Activated CD4-positive, alpha-beta T cell treated with anti-CD3 and anti-CD28 coated beads, Interleukin-2, amount 50 U/mL, for 48 hours (primary cell): ENCODE data around the gene PRKN.
A peak's percentile ranks its signal among the peaks of the same experiment; 100 is the strongest.

Source experiments
- DNase-seq, 2 experiments: peaks; one replicate each; pipeline ENCODE4 v3.0.0-alpha.2; 2020

The PRKN gene

DNA sequence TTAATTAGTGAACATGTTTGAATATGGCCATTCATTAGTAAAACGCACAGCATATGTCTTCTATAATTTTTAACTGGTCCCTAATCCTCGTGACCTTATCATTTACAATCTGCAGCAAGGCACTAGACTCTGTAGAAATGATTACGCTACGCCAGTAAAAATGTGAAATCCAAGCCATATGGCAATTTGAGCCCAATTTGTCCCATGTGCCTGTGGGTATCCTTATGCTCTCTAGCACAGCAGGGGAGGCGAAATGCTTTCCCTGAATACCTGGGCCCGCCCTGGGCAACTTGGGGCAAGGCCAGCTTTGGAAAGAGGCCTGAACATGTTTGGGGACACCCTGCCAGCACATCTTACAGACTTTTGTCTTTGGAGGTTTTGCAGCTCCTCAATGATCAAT lies 1331.0 kb downstream of the PRKN start:
- DNase-seq = no peak

DNA sequence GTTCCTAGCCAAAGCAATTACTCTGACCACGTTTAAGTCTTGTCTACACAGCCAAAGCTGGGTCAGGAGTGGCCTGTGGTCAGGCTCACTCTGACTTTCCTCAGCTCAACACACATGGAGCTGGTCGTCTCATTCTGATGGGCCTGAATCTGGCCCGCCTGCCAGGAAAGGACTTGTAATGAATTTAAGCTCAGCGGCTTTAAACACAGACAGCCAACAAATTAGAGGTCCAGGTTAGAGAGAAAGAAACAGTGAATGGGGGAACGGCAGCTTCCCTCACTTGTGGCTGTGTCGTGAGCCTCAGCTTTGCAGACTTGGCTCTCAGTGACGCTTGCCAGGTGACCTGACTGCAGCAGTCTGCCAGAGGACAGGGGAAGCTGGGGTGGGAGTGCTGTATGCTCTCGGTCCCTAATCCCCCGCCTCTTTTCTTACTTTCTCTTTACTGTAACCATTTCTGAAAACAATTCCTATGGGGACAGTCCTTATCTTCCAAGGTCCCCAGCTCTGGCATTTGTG lies 1331.8 kb downstream of the PRKN start:
- no peak for DNase-seq

DNA sequence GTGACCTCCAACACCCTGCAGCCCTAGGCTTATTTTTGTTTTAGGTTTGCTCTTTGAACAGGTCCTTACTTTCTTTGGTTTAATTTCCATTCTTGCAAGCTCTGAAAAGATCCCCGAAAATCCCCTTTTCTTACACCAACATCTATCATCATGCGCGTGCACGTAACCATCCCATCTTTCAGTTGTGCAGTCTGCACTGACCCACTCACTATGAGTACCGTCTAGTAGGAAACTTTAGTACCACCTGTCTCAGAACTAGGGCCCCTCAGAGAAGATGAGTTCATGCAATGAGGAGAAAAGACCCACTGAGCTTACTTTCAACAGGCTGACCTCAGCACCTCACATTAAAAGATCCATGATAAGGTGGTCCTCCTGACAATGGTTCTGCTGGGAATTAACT lies 1333.1 kb downstream of the PRKN start:
- peak in 1 of 2 experiments; percentile 11 for DNase-seq

DNA sequence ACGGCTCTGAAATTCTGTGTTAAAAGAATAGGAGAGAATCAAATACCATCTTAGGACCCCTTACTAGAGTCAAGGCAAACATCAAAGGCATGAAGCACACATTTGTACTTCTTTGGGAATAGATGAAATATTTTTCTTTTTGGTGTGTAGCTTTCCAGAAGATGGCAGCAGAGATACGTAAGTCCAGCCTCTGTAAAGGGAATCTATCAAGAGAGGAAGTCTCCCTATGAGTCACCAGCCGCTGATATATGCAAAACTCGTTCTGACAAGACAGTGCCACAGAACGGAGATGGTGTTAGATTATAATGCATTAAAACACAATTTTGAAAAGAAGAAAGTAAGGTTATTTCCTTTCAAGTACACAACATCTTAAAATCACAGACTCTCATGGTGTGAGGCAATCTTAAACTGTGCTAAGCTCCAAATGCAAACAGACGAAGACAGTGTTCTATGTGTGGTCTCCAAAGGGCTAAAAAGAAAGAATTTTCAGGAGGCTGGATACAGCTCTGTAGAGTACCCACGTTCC lies 1333.7 kb downstream of the PRKN start:
- DNase-seq = peak; percentile 29 to 56

DNA sequence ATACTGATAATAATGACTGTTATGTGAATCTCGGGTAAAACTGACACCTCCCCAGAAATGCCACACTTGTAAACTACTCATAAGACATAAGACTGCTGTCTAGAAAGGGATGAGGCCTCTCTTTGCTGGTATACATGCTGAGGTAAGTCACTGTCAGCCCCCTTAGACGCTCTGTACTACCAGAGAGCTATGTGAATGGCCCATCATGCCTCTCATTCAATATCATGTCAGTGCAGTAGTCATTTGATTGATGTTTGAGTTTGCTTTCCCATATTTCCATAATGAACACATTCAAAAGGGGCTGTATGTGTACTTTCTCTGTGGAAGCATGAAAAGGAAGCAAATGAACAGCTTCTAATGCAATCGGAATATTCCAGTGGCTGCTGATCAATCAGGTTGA lies 1334.3 kb downstream of the PRKN start:
- DNase-seq = no peak

DNA sequence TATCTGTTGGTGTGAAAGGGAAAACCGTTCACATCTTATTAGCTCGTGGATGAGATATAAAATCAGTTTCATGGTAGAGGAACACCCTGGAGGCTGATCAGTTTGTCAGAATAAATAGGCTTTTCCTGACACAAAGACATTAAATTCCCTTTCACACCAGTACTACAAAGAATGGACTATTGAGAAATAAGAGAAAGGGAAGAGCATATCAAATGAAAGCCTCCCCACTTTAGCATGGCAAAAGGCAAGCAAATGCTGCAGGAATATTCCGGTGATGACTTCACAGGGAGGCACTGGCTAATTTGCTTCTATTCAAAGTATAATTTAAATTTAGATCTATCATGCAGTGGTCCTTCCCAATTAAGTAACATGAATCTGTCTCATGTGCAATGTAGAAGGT lies 1337.8 kb downstream of the PRKN start:
- no peak for DNase-seq

DNA sequence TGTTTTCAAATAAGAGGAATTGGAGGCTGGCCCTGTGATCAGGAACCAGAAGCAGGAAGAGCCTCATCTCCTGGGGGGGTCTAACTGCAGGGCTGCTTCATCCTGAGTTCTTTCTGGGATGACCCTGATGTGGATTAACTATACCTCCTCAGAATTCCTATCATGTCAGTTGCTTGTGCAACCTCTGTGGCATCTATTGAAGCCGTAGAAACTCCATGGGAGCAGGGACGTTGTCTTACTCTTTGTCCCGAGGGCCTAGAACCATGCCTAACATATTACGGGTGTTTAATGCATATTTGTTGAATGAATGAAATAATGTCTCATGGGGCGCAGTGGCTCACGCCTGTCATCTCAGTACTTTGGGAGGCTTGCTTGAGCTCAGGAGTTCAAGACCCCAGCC lies 1343.6 kb downstream of the PRKN start:
- DNase-seq = no peak

DNA sequence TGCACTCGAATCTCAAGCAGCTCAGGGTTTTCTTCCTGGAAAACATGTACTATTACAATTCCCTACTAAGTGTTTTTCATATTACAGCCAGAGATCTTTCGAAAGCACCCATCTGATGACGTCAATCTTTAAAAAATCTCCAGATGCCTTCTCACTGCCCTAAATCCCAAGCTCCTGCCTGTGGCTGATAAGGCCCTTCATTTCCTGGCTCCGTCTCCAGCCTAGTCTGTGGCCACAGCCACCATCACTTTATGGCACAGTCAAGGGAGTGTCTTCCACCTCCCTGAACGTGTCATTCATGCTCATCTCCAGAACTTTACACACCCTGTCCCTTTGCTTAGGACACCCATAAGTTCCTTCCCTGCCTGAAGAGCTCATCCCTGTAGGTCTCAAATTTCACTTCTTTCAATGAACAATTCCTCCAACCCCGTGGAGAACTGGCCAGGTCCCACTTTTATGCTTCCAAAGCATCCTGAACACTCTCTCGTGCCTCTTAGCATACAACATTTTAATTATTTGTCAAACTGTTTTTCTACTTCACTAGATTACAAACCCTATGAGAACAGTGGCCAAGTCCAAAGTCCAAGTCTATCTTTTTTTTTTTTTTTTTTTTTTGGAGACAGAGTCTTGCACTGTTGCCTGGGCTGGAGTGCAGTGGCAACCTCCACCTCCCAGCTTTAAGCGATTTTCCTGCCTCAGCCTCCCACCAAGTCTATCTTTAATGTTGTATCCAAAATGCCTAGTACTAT lies 1347.6 kb downstream of the PRKN start:
- DNase-seq = no peak

DNA sequence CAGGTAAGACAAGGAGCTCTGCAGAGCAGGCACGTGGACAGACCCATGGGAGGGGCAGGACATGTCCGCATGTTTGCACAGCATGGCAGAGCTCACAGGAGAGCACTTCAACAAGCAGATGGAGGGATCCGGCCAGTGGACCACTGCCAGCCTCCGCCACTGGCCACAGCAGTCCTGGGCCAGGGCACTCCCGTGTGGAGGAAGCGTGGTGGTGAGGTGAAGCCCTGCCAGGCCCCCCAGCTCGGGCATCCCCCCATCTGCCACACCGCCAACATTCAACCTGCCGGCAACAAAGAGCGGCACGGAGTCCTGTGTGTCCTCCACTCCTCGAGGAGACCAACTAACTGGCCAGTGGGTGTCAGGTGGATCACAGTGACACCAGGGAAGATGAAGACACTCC lies 1349.5 kb downstream of the PRKN start:
- no peak for DNase-seq

DNA sequence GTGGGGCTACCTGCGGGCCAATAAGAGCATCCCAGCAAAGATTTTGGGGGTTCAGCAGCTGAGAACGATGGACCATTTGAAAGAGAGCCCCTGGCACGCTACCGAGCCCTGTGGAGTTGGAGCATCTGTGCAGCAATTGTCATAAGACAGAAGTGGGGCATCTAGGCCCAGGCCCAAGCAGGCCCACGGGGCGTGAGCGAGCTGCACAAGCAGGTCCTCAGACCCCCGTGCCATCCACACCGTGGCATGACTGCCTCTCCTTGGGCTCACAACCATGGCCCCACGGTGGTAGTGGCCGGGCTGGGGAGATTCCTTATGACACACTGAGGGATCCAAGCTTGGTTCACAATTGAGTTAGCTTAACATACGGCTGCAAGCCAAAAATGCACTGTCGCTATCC lies 1350.5 kb downstream of the PRKN start:
- DNase-seq = no peak

DNA sequence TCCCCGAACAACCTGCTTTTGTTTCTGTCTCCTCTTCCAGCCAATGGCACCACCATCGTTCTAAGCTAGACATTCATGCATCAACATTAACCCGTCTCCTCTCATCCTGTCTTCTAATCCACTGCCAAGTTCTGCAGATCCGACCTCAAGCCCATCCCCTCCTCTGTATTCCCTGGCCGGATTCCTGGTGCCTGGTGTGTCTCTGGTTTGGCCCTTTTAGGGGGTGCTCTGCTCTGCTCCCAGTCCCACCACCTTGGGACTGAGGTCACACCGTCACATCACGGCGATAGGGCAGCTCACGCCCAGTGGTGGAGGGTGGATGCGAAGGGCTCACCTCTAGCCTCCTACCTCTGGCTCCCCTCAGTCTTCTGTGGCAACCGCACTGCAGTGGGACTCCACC lies 1351.2 kb downstream of the PRKN start:
- no peak for DNase-seq

DNA sequence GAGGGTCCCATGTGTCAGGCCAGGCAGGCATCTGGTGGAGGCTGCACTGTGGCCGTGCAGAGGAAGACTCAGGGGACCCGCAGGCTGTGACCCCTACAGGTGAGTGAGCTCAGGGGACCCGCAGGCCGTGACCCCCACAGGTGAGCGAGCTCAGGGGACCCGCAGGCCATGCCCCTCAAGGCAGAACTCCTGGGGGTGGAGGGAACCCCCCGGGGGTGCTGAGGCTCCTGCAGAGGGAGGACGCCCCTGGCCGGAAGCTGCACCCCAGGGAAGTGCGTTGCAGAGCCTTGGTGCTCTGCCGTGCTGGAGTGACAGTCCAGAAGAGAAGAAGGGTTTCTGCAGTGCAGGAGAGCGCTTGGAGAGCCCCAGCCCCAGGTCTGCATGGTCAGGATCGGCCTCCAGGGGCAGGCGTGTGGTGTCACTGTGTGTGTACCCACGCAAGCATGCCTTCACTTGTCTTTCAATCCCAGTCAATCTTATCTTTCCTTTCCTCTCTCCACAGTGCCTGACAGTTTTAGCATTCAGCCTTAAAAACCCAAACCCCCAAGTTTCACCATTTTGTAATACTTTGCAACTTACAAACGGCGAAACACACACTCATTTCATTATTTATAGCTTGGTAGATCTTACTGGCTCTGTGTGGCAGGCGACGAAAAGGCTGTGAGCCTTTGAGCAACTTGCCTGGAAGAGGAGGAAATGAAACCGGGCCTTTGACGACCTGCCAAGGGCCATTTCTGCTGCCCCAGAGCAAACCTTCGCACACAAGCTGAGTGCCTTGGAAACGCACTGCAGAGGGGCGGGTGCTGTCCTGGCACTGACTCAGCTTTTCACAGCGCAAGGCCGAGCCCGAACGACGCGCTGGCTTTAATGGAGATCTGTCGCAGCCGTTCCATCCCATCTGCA lies 1352.3 kb downstream of the PRKN start:
- no peak for DNase-seq

DNA sequence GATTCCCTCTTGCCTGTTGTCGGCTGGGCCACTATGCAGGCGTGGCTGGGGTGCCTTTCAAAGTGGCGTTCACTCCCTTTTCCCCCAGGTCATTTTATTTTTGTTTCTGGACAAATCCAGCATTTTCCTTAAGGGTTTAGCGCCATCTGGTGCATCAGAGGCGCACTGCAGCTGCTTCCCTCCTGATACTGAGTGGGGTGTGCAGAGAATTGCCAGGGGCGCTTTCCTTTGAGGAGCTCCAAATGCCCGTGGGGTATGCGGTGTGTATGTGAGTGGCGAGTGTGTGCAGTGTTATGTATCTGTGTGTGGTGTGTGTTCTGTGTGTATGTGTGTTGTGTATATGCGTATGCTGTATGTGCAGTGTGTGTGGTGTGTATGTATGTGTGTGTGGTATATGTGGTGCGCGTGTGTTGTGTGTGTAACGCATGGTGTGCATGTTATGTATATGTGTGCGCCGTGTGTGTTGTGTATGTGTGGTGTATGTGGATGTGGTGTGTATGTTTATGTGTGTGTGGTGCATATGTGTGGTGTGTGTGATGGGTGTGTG lies 1353.6 kb downstream of the PRKN start:
- peak; percentile 79 to 80 for DNase-seq

DNA sequence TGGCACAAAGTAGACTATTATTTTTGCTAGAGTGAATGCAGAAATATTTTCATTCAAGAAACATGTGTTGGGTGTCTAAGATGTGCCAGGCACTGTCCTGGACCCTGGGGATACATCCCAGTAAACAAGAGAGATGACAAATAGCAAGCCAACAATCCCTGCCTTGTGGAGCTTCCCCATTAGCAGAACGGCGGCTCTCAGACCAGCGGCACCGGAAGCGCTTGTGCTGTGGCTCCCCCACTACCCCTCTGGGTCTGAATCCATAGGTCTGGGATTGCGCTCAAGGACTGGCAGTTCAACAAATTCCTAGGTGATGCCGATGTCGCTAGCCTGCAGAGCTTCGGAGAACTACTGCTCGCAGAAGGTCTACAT lies 1355.2 kb downstream of the PRKN start:
- no peak for DNase-seq

DNA sequence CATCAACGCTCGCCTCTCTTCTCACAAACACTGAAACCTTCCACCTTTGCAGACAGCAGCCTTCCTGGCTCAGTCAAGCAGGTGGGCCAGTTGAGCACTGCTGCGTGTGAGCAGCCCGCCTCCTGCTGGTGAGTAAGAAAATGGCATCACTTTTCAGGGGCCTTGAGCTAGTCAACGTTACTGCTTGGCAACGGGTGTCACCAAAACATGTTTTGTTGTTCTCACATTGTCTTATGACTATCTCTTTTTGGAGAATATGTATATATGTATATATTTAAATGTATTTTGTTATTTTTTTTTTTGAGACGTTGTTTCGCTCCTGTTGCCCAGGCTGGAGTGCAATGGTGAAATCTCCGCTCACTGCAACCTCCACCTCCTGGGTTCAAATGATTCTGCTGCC lies 1356.7 kb downstream of the PRKN start:
- DNase-seq = peak; percentile 56 to 66

DNA sequence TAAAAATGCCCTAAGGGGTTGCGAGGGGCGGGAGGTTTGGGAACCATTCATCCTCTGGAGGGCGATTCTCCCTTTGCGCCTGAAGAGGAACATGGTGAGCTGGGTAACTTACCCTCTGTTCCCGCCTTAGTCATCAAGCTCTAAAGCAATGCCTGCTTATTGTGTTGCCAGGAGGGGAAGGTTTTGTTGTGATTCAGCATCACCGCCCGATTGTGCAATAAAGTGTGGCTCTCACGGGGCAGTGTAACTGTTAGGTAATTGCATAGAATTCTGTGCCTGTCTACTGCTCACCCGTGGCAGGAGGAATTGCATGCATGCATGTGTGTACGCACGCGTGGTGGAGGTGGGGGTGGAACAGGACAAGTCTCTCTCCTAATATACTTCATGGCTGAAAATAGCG lies 1358.2 kb downstream of the PRKN start:
- DNase-seq = no peak

DNA sequence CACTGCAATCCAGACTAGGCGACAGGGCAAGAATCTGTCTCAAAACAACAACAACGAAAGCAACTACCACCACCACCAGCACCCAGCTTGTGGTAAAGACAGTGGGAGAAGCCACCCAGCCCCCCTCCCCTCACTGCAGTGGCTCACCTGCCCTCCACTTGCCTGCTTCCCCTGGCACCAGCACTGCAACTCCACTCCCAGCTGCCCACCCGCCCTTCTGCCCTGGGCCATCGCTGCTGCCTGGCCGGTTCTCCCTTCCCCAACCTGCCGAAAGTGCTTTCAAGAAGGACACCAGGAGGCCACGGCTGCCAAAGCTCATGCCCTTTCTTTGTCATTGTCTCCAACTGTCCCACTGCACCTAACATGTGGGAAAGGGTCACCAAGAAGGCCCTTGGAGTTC lies 1359.1 kb downstream of the PRKN start:
- no peak for DNase-seq

DNA sequence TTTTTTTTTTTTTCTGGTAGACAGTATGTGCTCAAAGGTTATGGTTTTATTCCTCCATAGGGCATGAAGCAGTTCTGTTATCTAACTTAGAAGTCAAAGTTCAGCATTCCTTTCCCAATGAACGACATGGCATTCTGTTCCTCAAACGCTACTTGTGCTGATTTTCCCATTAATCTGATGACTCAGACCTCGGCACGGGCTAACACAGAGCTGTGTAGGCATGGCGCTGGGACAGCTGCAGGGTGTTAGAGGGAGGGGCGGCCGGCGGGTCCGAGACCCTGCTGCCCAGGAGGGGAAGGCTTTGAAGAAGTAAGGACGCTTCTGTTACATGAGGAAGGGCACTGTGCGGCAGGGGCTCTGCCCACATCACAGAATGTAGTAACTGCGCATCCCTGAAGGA lies 1360.1 kb downstream of the PRKN start:
- DNase-seq = no peak

DNA sequence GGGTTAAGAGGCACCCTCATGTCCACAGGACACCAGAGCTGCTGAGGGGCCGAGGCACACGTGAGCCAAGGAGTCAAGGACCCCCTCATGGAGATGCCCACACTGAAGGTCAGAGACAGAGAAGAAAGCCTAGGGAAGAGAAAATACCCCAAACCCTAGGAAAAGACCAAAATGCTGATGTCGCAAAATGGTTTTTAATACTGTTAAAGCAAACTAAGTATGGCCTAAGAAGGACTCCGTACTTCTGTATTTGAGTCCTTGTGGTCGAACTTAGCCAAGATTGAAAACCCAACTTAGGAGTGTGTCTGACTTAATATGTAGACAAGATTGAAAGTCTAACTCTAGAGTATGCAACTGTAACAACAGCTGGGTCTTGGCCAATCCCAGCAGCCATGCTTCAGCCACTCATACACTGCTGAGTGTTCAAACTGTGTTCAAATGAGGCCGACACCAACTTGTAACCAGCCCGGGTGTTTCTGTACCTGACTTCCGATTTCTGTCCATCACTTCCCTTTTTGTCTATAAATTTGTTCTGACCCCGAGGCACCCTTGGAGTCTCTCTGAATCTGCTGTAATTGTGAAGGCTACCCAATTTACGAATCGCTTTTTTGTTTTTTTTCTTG lies 1361.2 kb downstream of the PRKN start:
- DNase-seq = no peak

DNA sequence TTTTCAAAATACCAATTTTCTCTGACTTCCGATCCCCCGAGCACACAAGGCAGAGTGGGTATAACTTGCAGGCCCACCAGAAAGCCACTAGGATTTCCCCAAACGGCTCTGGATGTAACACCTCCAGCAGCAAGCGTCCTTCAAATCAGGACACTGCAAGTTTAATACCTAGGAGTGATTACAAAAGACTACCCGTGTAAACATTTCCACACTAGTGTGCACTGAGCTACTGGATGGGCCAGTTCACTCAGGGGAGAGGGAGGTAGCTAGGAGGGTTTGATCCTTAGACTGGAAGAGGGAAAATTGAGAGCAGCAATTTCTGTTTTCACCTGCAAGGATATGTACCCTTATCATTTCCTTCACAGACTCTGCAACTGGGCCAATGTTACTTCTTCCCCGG lies 1361.9 kb downstream of the PRKN start:
- DNase-seq = no peak

DNA sequence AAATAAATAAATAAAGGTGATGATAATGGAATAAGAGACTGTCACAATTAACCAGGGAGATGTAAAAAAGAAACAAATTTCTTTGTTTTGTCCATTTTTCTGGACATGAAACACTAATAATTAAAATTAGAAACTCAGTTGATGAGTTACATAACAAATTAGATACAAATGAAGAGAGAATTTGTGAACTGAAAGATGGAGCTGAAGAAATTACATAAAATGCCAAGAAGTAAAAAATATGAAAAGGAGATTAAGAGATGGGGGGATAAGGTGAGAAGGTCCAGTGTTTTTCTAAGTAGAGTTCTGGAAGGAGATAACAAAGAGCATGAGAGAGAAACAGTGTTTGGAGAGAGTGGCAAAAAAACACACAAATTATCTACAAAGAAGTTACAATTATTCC lies 1364.3 kb downstream of the PRKN start:
- DNase-seq = no peak

DNA sequence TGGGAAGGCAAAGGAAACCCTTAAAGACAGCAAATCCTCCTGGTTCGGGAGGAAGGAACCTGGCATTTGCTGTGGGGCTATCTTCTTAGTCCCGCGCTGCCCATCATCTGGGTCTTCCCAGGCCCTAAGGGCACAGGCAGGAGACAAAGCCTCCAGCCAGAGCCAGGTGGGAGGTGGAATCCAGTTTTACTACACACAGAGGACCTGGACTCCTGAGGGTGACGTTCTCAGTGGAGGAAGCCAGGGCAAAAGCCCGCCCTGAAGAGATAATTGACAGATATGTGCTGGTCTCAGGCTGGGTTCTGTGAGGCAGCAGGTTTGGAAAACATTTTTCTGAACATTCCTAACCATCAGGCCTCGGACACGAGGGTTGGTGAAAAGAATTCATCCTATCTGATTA lies 1365.3 kb downstream of the PRKN start:
- no peak for DNase-seq

DNA sequence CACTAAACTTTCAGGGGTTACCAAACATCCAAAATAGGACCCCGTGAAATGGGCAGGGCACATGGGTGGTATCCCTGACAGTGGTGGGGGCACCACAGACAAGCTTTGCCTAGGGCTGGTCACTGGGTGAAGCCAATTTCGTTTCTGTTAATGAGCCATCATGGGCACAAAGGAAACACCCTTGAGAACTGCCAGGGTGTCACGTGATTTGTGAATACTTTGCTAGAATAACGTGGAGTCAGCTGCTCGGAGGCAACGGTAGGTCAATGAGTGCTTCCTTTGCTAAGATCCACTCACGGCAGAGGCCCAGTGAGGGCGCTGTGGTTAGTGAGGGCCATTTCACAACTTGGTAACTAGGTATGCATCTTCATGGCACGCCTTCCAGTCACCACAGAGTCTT lies 1366.0 kb downstream of the PRKN start:
- DNase-seq = no peak
